Measurements from ENCODE around the gene RNF31.

The RNF31 gene

DNA sequence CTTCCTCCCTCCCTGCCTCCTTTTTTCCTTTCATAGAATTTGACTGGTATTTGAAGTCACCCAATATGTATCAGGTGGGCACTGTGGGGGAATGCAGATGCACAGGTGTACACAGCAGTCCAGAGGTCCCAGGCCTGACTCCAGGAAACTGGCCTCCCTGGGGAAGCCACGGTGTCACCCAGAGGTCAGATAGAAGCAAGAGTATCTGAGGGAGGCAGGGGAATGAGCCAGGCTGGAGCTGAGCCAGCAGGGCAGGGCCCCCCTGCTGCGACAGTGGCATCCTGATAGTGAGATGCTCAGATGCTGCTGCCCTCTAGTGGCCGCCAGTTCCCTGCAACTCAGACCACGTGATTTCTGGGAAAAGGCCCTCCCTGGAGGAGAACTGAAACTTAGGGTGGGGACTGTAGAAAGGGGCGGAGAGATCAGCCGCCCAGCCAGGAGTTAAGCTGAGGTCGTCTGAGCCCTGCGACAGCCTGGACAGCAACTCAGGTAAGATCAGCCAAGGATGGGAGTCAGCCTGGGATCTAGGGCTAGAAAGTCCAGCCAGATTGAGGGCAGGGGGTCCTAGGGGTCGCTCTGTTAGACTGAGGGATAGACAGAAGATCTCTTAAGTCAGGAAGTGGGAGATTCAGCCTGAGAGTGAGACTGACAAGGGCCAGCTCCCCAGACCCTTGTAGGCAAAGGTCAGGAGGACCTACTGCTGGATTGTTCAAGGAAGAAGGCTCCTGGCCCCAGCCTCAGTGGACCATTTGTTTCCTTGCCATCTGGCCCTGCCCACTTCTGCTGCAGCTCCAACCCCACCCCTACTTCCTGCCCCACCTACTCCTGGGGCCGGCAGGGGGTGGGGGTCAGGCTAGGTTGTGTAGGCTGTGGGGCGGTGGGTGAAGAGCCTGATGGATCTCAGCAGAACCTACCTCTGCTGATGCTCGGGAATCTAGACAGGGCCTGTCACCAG is 13.8 kb downstream of the RNF31 start, which contains the start of gene IRF9:
TSS of gene IRF9 (plus strand) at position 416 of the 955 bp plus-strand sequence. CDS start 880 bp downstream, outside the sequence.
- peak; percentile 69 for DNase-seq

DNA sequence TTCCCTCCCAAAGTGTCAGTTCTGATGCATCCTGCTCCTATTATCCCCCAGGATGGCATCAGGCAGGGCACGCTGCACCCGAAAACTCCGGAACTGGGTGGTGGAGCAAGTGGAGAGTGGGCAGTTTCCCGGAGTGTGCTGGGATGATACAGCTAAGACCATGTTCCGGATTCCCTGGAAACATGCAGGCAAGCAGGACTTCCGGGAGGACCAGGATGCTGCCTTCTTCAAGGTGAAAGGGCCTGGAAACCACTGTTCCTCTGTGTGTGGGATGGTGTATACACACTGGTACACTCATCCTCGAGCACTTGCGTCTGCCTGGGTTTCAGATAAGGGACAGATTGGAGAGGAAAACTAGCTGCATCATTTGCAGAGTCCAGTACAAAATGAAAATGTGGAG is 14.8 kb downstream of the RNF31 start:
- DNase-seq, result no peak

DNA sequence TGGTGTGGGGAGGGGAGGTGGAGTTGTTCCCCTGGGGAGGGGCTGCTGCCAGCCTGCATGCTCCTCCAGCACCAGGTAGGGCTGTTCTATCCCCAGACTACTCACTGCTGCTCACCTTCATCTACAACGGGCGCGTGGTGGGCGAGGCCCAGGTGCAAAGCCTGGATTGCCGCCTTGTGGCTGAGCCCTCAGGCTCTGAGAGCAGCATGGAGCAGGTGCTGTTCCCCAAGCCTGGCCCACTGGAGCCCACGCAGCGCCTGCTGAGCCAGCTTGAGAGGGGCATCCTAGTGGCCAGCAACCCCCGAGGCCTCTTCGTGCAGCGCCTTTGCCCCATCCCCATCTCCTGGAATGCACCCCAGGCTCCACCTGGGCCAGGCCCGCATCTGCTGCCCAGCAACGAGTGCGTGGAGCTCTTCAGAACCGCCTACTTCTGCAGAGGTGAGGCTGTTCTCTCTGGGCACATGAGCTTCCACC is 17.3 kb downstream of the RNF31 start:
- no peak for DNase-seq

DNA sequence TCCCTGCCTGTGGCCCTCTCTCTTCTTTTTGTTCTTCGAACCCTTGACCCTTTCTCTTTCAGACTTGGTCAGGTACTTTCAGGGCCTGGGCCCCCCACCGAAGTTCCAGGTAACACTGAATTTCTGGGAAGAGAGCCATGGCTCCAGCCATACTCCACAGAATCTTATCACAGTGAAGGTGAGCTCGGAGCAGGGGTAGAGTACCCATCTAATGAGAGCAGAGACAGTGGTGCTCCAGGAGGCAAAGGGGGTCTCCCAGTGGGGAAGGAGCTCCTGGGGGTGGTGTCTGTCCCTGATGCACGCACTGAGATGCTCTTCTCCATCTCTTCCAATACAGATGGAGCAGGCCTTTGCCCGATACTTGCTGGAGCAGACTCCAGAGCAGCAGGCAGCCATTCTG is 18.5 kb downstream of the RNF31 start:
- no peak for DNase-seq

DNA sequence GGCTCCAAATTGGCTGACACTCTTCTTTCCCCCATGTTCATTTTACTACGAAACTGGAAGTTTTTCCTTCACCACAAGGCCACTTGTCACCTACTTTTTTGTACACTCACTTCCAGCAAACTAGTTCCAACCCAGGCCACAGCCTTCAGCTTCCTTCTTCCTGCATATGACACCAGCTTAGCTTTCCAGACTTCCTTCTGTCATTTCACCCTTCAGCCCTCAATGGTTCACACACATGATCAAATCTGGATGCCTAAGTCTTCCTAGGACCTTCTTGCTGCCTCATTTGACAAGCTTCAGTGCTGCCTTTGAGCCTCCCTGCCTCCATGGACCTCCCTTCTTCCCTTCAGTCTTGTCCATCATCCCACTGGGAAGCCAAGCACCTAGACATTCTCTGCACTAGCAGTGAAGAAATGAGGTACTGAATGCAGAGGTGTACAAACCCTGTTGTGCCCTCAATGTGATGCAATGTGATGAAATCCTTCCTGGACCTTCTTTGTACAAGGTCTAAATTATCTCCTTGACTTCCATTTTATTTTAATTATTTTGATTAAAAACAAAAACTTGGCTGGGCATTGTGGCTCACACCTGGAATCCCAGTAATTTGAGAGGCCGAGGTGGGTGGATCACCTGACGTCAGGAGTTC is 20.3 kb downstream of the RNF31 start:
- DNase-seq, result no peak

DNA sequence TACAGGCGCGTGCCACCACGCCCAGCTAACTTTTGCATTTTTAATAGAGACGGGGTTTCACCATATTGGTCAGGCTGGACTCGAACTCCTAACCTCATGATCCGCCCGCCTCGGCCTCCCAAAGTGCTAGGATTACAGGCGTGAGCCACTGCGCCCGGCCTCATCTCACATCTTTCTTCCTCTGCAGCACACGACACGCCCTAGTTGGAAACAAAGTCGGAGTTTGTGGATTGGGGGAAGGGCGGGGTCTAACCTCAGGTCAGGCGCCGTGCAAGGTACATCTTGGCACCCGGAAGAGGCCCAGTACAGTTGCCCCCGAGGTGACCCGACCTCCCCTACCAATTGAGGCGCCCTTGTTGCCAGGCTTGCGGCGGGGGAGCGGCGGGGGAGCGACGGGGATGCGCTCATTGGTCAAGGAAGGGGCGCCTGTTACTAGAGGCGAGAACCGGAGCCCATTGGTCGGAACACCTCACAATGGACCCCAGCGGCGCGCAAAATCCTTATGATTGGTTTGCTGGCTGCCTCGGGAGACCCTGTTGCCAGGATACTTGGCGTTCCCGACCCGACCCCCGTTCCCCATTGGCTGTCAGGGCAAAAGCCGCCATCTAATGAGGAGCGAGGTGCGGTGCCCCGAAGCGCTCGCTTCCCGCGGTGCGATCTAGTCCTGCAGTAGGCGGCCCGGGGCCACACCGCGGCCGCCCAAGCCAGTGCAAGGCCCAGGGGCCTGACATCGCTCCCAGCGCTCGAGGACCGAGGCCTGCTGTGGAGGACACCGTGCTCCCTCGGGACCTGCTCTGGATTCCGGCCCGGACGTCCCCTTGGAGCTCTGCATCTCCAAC is 24.3 kb downstream of the RNF31 start, which contains the start of gene REC8:
TSS of gene REC8 (plus strand) at position 659 of the 839 bp plus-strand sequence. CDS start 473 bp downstream, outside the sequence.
- no peak for DNase-seq

DNA sequence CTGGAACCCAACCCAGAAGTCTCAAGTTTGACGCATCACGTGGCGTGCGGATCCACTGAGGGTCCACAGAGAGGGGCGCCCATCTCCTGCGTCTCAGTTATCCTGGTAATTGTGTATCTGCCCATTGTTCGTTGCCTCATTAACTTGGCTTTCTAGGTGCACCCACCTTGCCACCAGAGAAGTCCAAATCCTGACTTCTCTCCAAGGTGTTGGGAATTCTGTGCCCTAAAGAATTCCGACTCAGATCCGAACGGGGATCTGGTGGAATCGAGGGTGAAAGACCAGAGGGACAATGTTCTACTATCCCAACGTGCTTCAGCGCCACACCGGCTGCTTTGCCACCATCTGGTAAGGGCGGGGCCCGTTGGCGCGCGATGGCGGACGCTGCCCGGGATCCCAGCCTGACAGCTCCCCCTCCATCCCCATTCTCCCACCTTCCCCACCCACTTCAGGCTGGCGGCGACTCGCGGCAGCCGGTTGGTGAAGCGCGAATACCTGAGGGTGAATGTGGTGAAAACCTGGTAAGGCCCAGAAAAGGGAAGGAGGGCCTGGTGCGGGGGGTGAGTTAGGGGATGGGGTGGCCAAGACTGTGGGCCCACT is 25.1 kb downstream of the RNF31 start:
- DNase-seq, result no peak

DNA sequence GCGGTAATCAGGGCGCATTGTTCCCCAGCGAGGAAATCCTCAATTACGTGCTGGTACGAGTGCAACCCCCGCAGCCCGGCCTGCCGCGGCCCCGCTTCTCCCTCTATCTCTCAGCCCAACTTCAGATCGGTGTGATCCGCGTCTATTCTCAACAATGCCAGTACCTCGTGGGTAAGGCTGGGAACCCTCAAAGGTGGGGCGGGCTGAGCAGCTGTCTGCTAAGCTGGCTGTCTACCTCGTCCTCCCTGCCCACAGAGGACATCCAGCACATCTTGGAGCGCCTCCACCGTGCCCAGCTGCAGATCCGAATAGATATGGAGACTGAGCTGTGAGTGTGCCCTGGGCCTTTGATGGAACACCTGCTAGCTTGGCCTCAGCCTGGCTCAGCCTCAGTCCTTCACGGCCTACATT is 25.6 kb downstream of the RNF31 start:
- no peak for DNase-seq

DNA sequence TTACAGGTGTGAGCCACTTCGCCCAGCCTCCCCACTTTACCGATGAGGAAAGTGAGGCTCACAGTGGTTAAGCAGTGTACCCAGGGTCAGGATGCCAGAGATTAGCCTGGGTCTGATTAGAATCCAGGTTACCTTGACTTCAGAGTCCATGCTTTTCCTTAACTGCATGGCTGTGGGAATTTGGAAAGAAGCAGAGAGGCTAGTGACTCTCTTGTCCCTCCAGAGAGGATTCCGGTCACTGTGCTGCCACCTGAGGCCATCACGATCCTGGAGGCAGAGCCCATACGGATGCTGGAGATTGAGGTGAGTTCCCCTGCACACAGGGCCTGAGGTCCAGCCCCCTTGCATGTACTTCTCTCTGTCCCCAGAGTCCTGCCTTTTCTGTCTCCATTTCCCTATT is 29.3 kb downstream of the RNF31 start:
- no peak for DNase-seq

DNA sequence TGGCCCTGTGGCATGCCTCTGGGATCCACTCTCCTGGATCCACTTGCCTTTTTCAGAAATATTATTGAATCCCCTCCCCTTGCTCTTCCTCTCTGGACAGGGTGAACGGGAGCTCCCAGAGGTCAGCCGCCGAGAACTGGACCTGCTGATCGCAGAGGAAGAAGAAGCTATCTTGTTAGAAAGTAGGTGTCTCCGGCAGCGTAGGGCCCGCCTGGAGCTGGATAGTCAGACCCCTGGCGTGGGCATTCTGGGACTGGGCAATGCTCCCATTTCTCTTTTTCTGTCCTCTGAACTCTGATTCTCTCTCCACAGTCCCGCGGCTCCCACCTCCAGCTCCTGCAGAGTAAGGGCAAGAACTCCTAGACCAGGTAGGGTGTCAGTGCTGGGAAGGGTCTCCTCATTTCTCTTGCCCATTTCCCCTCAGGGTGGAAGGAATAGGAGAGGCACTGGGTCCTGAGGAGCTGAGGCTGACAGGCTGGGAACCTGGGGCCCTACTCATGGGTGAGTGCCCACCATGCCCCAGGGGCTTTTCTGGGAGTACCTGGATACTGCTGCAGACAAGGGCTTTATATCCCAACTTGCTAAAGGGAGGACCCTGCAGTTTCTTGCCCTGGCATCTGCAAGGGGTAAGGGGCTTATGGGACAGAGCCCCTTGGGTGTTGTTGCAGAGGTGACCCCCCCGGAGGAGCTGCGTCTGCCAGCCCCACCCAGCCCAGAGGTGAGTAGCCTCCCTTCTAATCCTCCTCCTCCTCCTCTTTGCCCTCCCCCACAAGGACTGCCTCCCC is 29.9 kb downstream of the RNF31 start:
- DNase-seq, result no peak

DNA sequence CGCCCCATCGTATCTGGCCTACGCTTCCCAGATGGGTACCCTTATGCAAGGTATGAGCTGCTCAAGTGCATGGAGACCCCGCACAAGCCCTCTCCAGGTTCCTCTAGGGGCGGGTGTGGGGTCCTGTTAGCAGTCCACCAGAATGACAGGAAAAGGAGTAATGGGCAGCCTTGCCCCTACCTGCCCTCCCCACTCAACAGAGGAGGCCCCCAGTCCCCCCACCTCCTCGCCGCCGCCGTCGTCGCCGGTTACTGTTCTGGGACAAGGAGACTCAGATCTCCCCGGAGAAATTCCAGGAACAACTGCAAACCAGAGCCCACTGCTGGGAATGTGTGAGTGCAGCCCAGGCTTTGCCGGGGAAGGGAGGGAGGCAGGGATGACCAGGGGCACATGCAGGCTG is 30.6 kb downstream of the RNF31 start:
- DNase-seq, result no peak

DNA sequence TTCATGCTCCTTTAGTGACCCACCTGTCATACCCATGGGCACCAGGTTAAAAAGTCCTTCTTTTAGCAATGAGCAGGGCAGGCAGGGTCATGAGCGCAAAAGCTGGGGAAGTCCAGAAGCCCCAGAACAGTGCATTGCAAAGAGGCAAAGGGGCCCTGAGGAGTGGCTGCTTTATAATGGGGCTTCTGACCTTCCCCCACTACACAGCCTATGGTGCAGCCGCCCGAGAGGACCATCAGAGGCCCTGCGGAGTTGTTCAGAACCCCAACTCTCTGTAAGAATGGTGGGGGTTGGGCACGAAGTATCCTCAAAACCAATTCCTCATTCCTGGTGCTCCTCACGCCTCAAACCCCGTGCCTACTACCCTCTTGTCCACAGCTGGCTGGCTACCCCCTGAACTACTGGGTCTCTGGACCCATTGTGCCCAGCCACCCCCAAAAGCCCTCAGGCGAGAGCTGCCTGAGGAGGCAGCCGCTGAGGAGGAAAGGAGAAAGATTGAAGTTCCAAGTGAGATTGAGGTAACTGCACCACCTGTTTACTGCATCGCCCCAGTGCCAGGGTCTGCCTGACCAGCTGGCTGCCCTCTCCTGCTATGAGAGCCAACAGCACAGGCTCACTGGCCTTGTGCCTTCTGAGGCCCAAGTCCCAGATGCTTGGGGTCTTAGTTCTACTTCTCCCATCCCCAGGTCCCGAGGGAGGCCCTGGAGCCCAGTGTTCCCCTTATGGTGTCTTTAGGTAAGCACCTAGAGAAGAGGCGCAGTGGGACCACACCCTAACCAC is 31.3 kb downstream of the RNF31 start:
- DNase-seq, result no peak

DNA sequence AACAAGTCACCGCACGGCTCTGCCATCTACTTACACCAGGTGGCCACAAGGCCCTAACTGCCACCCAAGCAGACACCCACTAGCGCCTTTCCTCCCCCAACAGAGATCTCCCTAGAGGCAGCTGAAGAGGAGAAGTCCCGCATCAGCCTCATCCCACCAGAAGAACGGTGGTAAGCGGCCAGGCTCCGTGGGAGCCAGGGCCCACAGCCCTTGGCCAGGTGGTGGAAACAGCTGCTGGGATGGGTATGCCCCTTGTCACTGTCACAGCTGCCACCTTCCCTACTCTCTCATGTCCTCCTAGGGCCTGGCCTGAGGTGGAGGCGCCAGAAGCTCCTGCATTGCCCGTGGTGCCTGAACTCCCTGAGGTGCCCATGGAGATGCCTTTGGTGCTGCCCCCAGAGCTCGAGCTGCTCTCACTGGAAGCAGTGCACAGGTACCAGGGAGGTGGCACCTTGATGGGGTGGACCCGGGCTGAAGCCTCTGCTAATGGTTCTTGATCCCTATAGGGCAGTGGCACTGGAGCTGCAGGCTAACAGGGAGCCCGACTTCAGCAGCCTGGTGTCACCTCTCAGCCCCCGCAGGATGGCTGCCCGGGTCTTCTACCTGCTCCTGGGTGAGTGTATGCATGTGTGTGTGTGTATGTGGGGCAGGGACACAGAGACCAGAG is 32.1 kb downstream of the RNF31 start:
- DNase-seq, result no peak

DNA sequence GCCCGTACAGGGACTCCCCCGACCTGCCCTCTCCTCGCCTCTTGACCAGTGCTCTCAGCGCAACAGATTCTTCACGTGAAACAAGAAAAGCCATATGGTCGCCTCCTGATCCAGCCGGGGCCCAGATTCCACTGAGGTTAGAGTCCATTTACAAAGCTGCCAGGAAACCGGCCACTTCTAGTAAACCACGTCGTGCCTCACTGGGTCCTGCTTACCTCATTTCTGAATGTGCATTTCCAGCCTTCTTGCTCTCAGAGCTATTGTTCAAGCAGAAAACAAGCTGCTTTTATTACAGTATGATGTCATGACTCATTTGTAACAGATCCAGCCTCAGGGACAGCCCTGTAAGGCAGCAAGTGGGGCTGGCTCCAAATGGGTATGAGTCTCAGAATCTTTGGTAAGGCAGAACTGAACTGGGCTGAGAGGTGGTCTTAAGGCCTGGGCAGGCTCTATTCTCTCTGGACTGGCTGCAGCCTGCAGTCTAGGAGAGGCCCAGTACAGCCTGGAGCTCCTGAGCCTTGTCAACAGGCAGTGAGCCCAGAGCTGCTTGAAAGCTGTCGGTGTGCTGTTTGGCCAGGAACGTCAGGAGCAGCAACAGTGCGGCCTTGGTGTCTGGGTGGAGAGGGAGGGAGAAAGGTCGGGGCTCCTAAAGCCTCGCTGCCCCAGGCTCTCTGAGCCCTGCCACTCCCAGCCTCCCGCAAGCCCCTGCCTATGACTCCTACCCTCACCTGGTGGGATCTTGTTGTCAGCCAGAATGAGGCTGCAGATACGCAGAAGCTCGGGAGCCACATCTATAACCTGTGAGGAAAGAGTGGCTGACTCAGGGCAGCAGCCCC is 32.9 kb downstream of the RNF31 start:
- DNase-seq, result no peak

DNA sequence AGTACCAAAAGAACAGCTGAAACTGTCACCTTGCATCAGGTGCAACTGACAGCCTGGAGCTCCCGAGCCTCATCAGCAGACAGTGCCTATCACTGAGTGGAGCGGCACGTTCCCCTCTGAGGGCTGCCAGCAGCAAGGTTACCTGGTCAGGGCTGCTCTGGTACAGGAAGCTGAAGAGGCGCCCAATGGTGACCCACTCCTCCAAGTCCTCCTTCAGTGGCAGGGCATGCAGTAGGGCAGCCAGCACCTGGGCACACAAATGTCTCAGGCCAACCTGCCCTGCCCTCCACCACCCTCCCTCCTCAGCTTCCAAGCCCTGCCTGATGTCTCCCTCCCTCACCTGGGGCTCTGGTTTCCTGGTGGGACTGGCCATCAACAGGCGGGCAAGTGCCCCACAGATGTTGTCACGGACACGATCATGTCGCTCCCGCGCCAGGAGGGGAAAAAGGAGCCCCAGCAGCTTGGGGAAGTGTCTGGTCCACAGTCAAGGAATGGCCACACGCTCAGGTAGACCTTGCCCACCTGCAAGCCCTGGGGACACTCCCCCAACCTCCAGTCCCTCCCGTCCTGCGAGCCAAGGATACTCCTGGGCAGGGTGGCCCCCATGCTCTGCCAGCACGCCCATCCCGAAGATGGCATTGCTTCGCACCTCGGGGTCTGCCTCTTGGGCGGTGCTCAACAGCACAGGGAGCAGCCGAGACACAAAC is 34.2 kb downstream of the RNF31 start:
- no peak for DNase-seq

DNA sequence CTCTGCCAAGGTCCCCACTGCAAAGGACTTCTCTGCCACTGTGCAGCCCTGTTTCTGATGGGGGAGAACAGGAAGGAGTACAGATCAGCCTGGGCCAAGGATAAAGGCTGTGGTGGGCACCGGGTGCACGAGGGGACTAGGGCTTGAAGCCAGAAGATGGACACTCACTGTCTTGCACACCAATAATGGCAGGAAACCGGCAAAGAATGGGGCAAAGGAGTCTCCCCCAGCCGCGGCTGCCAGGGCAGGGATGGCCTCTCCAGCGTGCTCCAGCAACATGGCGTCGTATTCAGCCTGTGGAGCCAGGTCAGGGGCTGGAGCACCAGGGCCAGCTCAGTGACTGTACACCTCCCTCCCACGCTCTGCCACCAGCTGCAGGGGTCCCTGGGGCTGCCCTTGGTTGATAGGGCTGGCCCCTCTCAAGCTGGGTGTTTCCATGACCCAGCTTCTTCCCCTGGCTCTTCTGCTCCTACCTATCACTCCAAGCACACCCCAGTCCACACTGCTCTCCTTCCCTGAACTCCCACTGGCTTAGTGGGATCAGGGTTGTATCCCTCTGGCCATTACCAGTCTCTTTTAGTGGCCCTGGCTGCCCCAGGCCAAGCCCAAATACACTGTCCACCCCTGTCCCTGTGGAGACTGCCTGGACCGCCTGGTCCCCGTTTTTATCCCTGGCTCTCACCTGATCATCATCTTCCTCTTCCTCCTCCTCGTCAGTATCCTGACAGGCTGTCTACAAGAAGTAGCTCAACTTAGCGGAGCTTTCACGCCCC is 35.0 kb downstream of the RNF31 start:
- no peak for DNase-seq

DNA sequence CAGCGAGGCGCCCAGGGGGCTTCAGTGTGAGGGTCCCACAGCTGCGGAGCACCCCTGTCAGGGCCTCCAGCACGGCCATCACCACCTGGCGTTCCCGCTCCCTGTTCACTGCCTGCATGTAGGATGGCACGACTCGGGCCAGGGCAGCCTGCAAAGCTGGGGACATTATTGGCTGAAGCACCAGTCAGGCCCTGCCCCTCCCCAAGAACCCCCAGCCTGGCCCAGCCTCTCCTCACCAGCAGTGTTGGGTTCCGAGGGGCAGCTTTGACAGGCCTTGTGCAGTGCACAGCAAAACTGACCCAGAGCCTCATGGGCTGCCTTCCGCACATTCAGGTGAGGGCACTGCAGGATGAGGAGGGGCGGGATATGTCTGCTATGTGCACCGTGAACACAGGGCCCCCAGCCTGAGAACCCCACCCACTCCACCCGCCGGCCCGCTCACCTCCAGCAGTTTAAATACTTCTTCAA is 35.8 kb downstream of the RNF31 start:
- DNase-seq, result no peak

Data from SIG-M5 (cell line).